GM19238 (cell line): ENCODE measurements around the gene ZNHIT3.

Experiments used
- DNase-seq: peaks from one replicate; pipeline ENCODE4 v3.0.0; 2011; ENCODE audit warnings: low spot score; ENCODE audit not compliant: insufficient read length

The ZNHIT3 gene

DNA sequence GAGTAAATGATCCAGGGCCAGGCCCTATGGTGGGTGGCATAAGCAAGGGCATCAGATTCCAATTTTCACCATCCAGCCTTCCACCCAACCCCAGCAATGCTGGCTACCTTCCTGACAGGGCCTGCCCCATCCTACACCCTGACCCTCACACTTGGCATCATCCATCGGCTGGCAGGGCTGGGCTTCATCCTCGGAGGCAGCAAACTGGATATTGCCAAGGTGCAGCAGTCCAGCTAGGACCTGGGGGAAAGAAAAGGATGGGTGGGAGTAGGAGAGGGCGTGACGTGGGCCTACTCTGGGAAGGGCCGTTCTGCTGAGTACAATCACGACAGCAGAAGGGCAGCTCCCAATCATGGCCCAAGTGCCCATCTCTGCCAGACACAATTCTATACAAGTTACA lies 24.7 kb downstream of the ZNHIT3 start:
- no peak for DNase-seq

DNA sequence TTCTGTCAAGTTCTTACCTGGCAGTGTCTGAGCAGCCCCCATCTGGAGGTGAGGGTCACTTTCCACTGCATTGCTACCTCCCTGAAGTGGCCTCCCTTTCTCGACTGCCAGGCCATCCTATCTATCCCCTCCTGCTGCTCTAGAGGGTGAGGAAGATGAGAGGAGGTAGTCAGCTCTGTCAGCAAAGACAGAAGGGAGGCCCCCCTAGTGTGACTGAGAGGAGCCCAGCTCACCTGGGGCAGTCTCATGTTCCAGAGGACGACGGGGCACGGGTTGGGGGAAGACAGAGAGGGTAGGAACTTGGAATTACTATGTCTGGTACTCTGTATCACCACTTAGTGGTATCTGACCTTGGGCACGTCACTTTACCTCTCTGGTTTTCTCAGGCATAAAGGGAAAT lies 26.2 kb downstream of the ZNHIT3 start:
- no peak for DNase-seq

DNA sequence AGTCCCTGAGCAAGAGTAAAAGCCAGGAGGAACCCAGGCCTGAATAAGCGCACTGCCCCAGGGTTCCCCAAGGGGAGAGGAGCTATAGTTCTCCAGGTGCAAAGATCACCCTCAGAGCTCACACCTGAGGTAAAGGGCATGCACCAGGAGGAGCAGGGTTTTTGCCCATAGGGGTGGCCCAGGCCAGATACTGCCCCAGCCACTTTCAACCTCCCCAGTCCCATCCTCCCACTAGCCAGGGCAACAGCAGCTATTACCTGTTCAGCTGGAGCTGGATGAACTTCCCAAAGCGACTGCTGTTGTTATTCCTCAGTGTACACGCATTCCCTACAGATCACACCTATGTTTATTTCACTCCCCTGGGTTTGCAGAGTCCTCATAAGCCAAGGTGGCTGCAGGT lies 28.4 kb downstream of the ZNHIT3 start:
- no peak for DNase-seq

DNA sequence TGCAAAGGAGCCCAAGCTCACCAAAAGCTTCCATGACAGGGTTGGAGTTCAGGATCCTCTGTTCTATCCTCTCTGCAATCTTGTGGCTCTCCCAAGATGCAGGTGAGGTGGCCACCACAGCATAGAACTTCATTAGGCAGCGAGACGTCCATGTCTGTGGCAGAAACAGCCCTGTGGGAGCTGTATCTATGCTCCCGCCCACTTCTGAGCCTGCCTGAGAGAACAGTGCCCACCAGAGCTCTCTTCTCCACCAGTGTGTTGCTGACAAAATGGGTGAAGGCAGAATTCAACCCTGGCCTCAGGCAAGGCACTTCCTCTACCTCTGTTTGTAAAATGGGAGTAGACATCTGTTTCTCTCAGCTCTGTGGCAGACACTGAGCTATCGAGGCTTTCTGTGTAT lies 29.4 kb downstream of the ZNHIT3 start:
- no peak for DNase-seq

DNA sequence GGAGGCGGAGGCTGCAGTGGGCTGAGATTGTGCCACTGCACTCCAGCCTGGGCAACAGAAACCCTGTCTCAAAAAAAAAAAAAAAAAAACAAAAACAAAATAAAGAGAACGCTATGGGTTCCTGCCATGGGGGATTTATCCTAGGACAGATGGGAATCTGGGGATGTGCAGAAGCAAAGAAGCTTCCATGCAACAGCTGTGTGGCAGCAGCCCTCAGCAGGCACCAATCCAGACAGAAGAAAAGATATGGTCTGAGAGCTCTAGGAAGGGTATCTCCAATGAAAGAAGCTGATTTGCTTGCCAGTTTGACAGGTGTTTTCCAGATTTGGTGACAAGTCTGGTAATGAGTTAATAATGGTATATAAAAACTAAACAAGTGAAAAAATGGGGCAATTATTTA lies 36.6 kb downstream of the ZNHIT3 start:
- no peak for DNase-seq

DNA sequence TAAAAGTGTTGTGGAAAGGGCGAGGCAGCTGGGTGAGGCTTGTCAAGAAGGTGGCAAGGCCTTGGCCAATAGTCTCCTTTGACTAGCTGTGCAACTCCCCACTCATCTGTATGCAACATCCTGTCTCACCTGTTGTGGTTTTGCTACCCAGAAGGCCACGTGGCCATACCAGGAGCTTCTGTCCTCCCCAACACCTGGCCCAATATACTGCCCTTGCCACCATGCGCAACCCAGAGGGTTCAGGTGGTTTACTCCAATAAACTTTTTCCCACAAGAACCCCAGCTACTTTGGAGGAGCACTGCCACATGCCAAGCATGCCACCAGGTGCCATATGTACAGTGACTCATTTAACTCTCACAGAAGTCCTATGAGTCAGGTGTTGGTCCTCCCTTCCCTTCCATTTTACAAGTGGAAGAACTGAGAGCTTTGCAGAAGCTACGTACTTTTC lies 38.0 kb downstream of the ZNHIT3 start:
- DNase-seq = no peak

DNA sequence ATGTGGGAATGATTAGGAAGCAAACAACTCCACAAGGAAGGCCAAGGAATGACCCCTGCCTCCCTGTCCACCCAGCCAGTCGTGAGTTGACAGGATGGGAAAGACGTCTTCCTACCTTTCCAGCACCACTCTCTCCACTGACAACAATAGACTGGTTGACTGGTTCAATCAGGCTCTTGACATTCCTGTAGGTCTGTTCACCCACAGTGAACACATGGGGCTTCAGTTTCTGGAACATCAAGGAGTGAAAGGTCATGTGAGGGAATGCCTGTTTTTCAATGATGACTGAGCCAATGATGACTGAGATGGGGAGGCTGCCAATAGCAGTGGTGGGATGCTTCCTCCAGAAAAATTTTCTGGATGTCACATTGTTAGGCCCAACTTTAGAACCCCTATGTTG lies 38.6 kb downstream of the ZNHIT3 start:
- DNase-seq = no peak

DNA sequence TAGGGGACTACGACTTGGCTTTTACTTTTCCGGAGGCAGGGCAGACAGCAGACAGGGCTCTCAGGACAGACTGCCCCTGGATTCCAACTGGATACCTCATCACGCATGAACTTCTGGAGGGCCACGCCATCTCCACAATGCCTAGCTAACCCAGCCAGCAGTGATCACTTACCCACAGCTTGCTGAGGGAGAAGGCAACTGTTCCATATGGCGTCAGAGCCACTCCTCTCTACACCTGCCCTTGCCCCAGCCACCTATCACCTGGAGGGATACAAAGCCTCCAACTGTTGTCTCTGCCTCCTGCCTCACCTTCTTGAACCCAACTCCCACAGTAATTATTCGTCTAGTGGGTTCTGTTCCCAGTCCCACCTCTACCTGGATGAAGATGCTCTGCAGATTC lies 39.4 kb downstream of the ZNHIT3 start:
- DNase-seq = no peak

DNA sequence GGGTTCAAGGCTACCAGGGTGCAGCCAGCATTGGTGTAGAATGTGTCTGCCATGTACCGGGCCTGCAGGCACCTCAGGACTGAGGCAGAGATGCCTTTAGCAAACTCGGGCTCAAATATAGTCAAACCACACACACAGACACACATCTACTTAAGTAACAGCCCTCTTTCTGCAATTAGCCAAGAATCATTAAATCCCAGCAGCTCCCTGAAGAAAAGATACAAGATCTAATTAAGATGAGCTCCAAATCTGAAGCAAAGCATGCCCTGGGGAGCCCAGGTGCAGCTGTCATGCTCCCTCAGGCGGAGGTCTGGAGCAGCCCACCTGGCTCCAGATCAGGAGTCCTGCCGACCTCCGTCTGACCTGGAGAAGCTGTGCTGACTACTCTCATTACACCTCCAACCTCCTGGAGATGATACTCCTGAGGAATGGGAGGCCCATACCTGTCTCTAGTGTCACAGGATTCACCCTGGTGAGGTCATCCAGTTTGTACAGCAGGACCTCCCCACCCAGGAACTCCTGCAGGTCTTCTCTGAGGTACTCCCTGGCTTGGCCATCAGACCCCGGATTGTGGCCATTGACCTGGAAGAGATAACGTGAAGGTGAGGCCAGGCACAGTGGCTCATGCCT lies 41.3 kb downstream of the ZNHIT3 start:
- DNase-seq = no peak

DNA sequence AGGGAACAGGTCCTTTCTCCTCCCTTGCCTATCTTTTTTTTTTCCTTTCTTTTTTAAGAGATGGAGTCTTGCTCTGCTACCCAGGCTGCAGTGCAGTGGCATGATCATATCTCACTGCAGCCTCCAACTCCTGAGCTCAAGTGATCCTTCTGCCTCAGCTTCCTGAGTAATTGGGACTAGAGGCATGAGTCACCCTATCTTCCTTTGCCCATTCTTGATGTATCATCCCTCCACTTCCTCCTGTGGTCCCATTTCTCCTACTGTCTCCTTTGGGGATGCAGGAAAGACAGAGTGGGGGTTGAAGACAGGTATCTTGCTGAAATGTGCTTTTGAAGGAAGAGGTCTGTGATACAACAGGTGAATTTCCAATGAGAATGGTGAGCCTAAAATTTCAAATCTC lies 42.6 kb downstream of the ZNHIT3 start:
- DNase-seq = no peak

DNA sequence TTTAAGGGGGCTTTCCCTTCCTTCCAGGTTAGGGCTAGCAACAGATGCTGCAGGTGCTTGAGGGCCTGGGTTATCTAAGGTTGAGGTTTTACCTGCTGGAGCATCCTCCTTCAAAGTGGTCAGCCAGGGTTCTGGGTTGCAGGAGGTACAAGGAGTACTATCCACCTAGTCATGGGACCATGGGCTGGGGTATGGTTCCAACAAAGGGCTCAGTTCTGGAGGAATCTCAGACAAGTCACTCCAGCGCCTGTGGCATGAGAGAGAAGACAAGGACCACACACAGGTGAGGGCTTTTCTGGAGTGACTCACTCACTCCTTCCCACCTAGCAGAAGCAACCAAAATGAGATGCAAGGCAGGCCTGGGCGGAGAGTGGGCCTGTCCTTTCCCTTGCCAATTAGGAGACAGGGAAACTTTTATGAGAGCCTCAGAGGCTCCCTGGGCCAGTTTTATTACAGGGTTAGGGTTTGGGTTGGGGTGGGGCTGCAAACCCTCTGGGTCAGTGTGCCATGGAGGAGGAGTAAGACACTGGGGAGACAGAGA lies 46.0 kb downstream of the ZNHIT3 start:
- DNase-seq = no peak

DNA sequence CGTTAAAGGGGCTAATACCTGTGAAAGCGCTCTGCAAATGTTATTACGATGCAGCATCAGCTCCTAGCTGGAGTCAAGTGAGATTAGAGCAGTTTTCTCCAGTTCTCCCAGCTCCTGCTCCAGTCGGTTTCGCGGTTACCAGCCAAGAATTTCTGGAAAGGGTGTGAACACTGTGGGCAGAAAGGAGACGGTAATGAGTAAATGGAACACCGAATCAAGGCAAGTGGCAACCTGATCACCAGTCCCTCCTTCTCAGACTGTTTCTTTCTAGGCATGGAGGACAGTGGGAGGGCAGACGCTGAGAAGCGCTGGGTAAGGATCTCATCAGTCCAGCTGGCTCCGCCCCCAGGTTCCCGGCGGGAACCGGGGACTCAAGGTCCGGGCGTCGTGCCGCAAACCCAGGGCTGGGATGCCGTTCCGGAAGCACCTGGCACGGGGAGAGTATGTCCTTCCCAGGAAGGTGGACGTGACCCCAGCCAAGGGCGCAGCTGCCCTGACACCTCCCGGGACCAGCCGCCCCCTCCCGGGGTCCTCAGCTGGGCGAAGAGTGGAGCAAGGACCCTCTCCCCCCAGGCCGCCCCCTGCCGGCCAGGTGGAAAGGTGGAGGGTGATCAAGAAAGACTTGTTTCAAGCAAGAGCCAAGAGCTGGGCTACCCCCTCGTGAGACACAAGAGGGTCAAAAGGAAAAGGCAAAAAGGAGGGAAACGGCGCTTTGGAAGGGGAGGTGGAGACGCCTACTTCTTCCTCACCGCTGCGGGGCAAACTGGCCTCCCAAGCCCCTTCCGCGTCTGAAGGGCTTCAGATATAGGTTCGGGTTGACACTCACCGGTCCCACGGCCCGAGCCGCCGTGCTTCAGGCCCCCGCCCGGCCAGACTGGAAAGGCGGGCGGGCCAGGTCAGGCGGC lies 47.7 kb downstream of the ZNHIT3 start:
- DNase-seq = peak; percentile 30

DNA sequence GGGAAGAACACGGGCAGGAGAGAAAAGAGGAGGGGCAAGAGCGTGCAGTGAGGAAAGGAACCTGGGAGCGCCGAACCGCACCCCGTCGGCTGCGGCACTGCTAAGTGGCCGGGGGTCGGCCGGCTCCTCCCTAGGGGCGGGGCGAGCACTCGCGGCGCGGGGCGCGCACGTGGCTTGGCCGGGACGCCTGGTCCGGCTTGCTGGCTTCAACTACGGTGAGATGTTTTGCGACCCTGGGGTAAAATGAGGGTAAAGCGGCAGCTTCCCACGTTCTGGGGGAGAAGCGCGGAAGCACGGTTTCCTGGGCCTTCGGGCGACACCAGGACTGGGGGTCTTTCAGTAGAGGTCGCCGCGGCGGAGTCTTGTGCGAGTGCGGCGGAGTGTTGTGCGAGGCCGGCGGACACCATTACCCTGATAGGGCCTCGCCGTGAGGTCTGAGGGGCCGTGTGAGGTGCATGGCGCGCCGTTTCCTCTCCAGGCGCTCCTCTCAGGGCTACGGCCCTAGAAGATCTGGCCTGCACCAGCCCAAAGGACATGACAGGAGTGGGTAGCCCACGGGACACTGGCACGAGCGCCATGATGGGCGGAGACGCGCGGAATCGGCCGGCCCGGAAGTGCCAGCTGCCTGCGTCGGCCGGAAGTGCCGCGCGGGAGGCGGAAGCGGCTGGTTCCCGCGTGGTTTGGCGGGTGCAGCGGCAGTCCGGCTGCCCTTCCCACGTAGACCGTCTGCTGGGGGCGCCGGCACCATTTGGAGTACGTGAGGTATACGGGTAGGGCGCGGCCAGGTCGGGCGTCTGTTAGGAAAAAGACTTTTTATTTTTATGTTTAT lies 48.6 kb downstream of the ZNHIT3 start, which contains the start of the genes MYO19 and PIGW:
MYO19 (minus strand) TSS at position 29 of the 829 bp plus-strand sequence. CDS start 2,330 bp downstream, outside the sequence.
PIGW (plus strand) TSS at position 148 of the 829 bp plus-strand sequence. CDS start 2,115 bp downstream, outside the sequence.
- peak; percentile 86 for DNase-seq

DNA sequence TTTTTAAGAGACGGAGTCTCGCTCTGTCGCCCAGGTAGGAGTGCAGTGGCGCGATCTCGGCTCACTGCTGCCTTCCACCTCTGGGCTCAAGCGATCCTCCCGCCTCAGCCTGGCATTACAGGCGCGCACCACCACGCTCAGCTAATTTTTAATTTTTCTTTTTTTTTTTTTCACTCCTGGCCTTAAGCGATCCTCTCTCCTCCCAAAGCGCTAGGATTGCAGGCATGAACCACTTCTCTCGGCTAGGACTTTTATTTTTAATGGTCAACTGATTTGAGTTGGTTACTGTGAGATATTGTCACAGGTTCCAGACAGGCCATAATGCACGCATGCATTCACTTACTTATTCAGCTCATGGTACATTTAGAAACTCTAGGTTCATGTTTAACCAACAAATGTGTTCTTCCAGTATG lies 49.2 kb downstream of the ZNHIT3 start:
- DNase-seq = no peak

DNA sequence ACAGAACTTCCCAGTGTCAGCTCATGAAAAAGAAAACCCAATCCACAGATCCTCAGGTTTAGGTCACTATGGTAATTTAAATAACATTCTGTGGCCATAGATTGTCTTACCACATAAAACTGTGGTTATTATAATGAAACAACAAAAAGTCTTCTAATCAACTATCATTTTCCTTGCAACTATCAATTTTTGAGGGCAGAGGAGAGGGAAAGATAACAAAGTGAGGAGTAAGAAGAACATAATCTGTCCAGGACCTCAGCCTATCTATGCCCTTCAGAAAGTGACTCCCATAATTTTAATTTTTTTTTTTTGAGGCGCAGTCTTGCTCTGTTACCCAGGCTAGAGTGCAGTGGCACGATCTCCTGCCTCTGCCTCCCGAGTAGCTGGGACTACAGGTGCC lies 54.2 kb downstream of the ZNHIT3 start:
- DNase-seq = no peak

DNA sequence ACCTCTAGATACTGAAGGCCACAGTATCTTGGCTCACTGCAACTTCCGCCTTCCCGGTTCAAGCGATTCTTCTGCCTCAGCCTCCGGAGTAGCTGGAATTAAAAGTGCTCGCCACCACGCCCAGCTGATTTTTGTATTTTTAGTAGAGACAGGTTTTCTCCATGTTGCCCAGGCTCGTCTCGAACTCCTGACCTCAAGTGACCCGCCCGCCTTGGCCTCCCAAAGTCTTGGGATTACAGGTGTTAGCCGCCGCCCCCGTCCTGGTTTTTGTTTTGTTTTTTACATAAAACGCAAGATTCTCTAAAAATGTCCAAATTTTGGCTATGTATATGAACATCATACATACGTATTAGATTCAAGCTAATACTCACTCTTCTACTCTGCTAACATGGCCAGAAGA lies 56.3 kb downstream of the ZNHIT3 start:
- no peak for DNase-seq

DNA sequence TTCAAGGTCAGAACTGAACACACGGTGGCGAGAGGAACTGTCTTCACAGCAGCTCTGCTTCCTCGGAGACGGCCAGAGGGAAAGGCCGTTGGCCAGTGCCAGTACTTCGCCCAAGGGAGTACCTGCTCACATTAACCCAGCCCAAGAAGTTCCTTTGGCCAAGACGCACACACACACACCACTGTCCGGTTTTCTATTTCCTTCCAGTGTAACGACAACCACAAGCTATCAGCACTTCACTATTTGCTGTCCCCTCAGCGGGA lies 57.5 kb downstream of the ZNHIT3 start:
- no peak for DNase-seq

DNA sequence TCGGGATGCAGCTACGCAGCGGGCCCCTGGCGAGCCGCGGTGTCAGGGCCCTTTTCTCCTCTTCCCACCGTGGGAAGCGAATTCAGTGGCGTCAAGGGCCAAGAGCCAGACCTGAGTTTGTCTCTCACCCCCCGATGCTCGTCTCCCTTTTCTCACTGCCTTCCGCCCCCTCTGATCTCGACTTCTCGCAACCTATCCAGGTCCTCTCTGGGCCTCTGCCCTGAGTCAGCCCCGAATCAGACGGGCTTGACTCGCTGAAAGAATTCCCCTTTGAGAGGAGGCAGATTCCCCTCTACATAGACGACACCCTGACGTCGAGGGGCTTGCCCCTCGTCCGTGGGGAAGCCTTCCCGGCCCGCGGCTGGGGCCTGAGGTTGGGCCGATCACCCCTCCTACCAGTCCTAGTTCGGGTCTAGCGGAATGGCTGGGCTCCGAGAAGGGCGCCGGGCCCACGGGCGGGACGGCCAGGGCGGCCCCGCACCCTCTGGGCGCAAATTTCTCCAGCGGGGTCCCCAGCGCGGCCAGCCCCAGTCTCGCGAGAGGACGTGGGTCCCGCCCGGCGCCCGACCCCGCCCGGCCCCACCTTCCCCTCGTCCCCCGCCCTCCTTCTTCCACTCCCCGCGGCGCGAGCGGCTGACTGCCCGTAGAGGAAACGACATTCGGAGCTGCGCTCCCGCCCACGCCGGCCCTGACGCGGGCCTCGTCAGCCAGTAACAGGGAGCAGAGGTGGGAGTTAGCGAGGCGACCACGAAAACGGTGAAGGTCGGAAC lies 58.0 kb downstream of the ZNHIT3 start, which contains the start of gene GGNBP2:
GGNBP2 (plus strand) TSS at position 613 of the 770 bp plus-strand sequence. CDS start 806 bp downstream, outside the sequence.
- peak; percentile 80 for DNase-seq

DNA sequence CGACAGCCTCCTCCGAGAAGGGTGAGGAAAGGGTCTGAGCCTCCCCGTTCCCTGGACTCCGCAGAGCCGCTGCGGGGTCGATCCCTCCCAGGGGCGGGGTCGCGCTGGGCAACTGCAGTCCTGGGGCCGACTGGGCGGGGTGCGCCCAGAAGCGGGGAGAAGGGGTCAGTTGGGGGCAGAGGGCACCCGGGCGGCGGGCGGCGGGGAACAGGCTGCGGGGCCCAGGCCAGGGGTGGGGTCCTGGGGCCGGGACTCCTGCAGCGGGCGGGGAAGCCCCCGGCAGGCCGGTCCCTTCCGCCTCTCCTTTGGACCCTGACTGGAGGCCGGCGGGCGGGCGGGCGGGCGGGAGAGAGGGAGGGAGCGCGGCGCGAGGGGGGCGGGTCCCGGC lies 58.6 kb downstream of the ZNHIT3 start:
- no peak for DNase-seq
